Motor neuron (in vitro differentiated cells): Measurements from ENCODE around the gene GRIK4. TPM values are rescaled to one million over a fixed set of nuclear protein-coding genes. Genes with fewer than 3 reads are reported as not detected.
A peak's percentile ranks its signal among the peaks of the same experiment; 100 is the strongest.

Experiments used
- ATAC-seq, 8 experiments: fragments of 200-7000 bp; cut with Tn5 transposase; replicated peaks in 6 of 8; 2 replicates each; pipeline ENCODE4 v1.8.0; 2021; ENCODE audit warnings: mild to moderate bottlenecking in 8 of 8, moderate library complexity in 8 of 8
- H3K27ac ChIP-seq, 2 donors: fragments of 250-450 bp; sonication (Bioruptor Pico); 2 replicates each; pipeline ENCODE4 v1.9.0; 2021; ENCODE audit warnings: antibody characterized with exemption in 2 of 2, mild to moderate bottlenecking in 2 of 2, moderate library complexity in 1 of 2
- H3K4me1 ChIP-seq, 2 donors: fragments of 250-450 bp; sonication (Bioruptor Pico); replicated peaks in 1 of 2; 2 replicates each; pipeline ENCODE4 v1.6.1; 2021; ENCODE audit warnings: antibody characterized with exemption in 2 of 2, mild to moderate bottlenecking in 2 of 2, moderate library complexity in 1 of 2
- H3K4me3 ChIP-seq, 5 donors: fragments of 250-450 bp; sonication (Bioruptor Pico); 2 replicates each; pipeline ENCODE4 v1.9.0; 2021; ENCODE audit warnings: antibody characterized with exemption in 5 of 5, mild to moderate bottlenecking in 5 of 5, moderate library complexity in 4 of 5
- WGBS, 10 experiments: fragments of 450-650 bp; shearing (Covaris generic); methylation state at CpG; one replicate each; pipeline ENCODE4 v1.0.0; 2022; 5-methylcytosine and 5-hydroxymethylcytosine counted together
- in situ Hi-C, 9 experiments: fragments of 400-800 bp; cut with MboI; loops; one replicate each; pipeline ENCODE4 v1.15.0; 2021; ENCODE audit warnings: low sequenced_read_pairs in 9 of 9, low pct_unique_long_range_greater_than_20kb in 2 of 9; ENCODE audit not compliant: unreplicated experiment in 9 of 9
- total RNA-seq, 8 experiments: library from RNA; unstranded; fragments of 300-600 nt; gene quantifications; 2 replicates each; pipeline versions ENCODE4 v1.2.3 to v1.2.4, GENCODE V29; 2022

The GRIK4 gene
- total RNA-seq, 8 experiments from 2014 or later = 0.75 to 11.1 (median 1.7) TPM

DNA sequence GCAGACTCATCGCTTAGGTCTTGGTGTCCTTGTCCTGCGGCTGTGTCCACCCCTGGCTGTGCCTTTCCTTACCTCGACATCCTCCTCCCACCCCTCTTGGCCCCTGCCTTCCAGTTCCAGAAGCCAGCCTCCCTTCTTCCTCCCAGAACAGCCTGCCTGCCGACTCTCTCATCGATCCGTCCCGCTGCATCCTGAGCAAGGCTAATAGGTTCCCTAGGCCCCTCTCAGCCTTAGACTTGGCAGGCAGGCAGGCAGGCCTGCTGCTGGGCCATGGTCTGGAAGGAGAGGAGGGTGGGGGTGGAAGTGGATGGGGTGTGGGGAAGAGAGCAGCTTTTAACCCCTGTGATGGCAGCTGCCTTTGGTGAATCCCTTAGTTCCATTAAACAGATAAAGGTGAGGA lies 315.6 kb downstream of the GRIK4 start:
- ATAC-seq = peak in 2 of 8 experiments; percentile 24 to 42
- no peak overlapping the region for H3K27ac ChIP-seq
- peaks cover 4 to 8% of the 10 kb centered on the region in 2 donors for H3K4me1 ChIP-seq
- 60 to 80% (median 80%) methylated on average over 1 of the region's 7 CpGs; no CpG with 5 or more reads in 7 of the 10 experiments for WGBS, 10 experiments
- no peak overlapping the region for H3K4me3 ChIP-seq
- in situ Hi-C loops = no loop called here

DNA sequence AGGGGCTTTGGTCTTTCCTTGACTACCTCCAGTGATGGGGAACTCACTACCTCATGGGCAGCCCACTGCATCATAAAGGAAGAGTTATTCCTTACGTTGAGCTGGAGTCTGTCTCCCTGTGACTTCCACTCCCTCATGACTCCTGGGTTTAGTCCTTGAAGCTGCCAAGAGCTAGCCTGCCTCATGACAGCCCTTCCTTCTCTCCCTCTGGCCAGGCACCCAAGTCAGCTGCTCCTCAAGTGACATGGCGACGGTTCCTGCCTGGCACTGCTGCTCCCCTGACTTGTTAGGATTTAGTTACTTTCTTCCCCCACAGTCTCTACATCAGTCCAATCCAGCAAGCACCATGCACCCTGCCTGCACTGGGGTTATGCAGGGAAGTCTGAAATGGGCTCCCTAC lies 316.3 kb downstream of the GRIK4 start:
- Histone ChIP-seq H3K27ac (no peak overlapping the region), H3K4me1 (peaks cover 10 to 14% of the 10 kb centered on the region in 2 donors), H3K4me3 (no peak overlapping the region)
- in situ Hi-C loops = no loop called here
- ATAC-seq = no peak
- WGBS, 10 experiments = 20 to 92% (median 86%) methylated on average over 1 to 3 of the region's 3 CpGs; no CpG with 5 or more reads in 3 of the 10 experiments

DNA sequence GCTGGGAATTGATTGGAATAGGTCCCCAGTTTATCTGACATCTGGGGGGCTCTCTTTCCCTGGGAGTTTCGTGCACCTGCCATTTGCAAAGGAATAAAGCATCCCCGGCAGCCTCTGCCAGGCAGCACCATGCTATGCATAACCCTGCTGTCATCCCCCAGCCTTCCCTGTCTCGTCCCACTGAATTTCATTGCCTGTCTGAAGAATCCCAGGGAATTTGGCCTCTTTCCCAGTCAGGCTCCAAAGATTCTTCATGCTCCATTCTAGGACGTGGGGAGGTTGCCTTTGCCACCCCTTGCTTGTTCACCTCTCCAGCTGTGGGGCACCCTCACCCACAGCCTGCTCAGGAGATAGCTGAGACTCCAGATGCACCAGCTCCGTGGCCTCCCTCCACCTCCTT lies 317.3 kb downstream of the GRIK4 start:
- ATAC-seq = no peak
- peaks cover 19 to 24% of the 10 kb centered on the region in 2 donors for H3K4me1 ChIP-seq
- no peak overlapping the region for H3K4me3 ChIP-seq
- in situ Hi-C loops = no loop called here
- 0 to 53% (median 29%) methylated on average over 1 to 3 of the region's 5 CpGs; no CpG with 5 or more reads in 2 of the 10 experiments for WGBS, 10 experiments
- H3K27ac ChIP-seq = no peak overlapping the region

DNA sequence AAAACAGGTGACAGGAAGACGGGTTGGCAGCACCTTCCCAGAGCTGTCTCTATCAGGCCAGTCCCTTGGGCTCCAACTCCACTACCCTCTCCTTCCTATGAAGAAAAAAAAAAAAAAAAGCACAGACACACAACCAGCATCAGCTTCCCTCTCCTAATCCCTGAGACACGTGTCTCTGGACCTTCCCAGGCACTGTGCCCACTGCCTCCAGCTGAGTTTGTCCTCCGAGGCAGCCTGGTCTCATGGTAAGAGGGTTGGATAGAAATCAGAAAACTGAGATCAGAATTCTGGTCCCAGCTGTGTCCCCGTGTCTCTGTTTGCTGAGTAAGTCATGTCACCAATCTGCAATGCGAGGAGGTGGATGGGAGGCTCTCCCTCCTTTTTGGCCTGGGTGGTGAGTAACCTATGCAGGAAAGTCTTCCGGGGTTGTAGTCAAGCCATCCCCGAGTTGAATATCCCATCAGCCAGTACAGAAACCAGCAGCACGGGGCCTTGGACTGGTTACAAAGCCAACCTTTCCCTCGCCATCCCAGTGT lies 318.6 kb downstream of the GRIK4 start:
- Histone ChIP-seq H3K4me1 (peaks cover 32 to 37% of the 10 kb centered on the region in 2 donors), H3K4me3 (no peak overlapping the region), H3K27ac (no peak overlapping the region)
- WGBS, 10 experiments = 17 to 86% (median 75%) methylated on average over 1 to 6 of the region's 9 CpGs; no CpG with 5 or more reads in 3 of the 10 experiments
- in situ Hi-C loops = no loop called here
- ATAC-seq = peak in 3 of 8 experiments; percentile 69 to 76 (median 71)

DNA sequence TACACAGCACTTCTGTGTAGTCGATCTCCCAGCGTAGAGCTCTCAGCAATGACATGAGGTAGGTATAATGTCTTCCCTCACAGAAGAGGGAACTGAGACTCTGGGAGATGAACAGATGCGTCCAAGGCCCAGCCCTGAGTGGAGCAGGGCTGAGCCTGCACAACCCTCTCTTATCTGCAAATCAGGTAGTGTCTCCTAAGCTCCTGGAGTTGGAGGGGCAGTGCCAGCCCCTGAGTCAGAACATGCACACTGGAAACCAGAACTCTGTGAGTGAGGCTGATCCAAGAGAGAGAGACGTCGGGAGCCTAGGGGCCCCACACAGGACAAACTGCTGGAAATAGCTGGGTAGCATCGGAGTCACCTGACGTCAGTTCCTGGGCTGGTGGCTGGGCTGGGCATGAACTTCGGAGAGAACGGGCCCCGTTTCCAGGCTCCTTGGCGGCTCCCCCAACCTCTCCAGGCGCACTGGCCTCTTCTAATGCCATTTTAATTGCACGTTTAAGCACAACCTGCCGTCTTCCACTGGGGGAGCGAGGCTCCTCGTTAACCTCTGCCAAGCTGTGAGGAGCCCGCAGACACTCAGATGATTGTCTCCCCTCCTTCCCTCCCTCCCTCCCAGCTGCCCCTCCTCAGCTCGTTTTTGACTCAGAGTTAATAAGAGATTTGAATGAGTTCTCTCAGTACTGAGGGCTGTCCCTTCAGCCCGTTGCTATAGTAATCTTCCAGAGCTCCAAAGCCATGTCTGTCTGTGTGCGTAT lies 321.1 kb downstream of the GRIK4 start:
- H3K4me1 ChIP-seq = peaks cover 40 to 47% of the 10 kb centered on the region in 2 donors
- peak overlapping the region in 1 of 2 donors; percentile 3 for H3K27ac ChIP-seq
- no peak overlapping the region for H3K4me3 ChIP-seq
- peak in 7 of 8 experiments; percentile 11 to 83 (median 80) for ATAC-seq
- in situ Hi-C loops = no loop called here
- WGBS, 10 experiments = 0 to 100% (median 46%) methylated on average over 1 to 11 of the region's 20 CpGs; no CpG with 5 or more reads in 1 of the 10 experiments

DNA sequence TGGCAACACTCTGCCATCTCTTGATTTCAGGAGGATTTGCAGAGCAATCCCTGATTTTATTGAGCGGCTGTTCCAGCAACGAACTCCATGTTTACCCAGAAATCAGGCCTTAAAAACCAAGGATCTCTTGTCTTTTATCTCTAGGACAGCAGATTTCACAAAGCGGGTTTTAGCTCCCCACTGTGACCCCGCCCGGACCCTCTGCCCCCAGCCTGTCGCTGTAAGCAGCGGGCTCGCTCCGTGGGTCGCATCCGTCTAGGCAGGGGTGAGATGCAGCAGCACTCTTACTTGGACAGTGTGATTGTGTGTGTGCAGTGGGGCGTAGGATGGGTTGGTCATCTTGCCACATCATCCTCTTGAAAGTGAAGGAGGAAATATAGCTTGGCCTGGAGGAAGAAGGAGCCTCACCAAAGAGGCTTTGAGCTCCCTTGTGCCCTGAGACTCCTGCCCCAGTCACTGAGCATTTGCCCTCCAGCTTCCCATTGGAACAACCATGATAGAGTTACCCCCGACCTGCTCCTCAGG lies 323.2 kb downstream of the GRIK4 start:
- WGBS, 10 experiments = 17 to 100% (median 69%) methylated on average over 1 to 2 of the region's 13 CpGs; no CpG with 5 or more reads in 7 of the 10 experiments
- Histone ChIP-seq H3K4me3 (no peak overlapping the region), H3K27ac (no peak overlapping the region), H3K4me1 (peaks cover 38 to 45% of the 10 kb centered on the region in 2 donors)
- ATAC-seq = peak in 1 of 8 experiments; percentile 23
- in situ Hi-C loops = no loop called here

DNA sequence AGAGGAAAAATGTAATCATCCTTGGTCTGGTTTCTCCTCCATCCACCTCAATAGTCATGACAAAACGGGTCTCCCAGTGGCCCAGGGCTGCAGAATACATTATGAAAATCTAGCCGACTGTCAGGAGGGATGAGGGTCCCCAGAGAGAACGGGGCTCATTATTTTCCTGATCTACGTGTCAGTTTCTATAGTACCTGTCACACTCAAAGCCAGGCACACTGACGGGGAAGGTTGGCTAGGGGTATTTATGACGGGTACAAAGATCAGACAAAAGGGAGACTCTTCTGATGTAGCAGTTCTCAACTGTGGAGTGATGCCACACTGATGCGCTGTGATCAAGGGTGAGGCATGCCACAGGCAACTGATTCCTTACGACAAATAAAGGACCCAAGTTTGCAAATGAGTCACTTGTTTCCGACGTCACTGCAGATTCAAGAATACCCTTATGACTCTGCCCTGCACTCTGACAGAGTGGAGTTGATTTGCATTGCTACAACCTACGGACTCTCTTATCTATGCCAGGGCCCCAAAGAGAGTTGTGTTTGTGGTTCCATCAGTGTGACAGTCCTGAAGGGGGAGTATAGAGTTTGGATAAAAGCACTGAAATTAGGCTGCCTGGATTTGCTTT lies 324.2 kb downstream of the GRIK4 start:
- H3K4me3 ChIP-seq = no peak overlapping the region
- ATAC-seq = peak; percentile 49 to 91 (median 68)
- in situ Hi-C loops = no loop called here
- WGBS, 10 experiments = 11 to 80% (median 48%) methylated on average over 1 to 7 of the region's 11 CpGs
- peaks cover 38 to 47% of the 10 kb centered on the region in 2 donors for H3K4me1 ChIP-seq
- no peak overlapping the region for H3K27ac ChIP-seq

DNA sequence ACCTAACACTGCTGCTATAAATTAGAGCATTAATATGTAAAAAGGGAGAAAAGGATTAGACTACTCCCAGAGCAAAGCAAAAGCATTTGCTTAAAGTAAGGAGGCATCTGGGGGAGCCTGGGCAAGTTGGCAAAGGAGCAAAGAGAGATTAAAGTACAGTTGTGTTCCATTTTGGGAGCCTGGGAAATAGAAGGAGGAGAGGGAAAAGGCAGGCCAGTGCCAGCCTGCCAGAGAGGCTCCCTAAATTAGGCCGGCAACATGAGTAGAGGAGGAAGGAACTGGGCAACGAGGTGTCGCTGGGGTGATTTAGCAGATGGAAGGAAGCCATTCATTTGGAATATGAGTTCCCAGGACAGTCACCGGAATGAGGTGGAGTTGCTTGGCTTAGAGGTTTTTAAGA lies 326.1 kb downstream of the GRIK4 start:
- Histone ChIP-seq H3K4me1 (peaks cover 31 to 41% of the 10 kb centered on the region in 2 donors), H3K27ac (no peak overlapping the region), H3K4me3 (no peak overlapping the region)
- in situ Hi-C loops = no loop called here
- ATAC-seq = no peak
- WGBS, 10 experiments = 0 to 100% (median 63%) methylated on average over 1 to 4 of the region's 4 CpGs; no CpG with 5 or more reads in 2 of the 10 experiments

DNA sequence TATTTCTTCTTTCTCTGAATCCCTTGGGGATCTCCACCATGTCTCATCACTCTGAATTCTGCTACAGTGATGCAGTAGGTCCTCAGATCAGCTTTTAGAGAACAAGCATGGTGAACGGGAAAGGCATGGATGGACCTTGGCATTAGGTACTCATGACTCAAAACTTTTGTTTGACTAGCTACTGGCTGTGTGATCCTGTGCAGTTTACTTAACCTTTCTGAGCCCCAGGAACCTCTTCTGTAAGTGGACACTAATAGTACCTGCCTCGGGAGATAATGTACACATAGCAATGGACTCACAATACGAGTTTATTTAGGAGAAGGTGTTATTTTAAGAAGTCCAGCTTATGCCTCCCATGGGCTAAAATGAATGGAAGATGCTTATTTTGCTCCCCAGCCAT lies 327.7 kb downstream of the GRIK4 start:
- no peak for ATAC-seq
- in situ Hi-C loops = no loop called here
- WGBS, 10 experiments = 30 to 90% (median 60%) methylated on average over 1 to 3 of the region's 3 CpGs; no CpG with 5 or more reads in 3 of the 10 experiments
- H3K27ac ChIP-seq = no peak overlapping the region
- H3K4me3 ChIP-seq = no peak overlapping the region
- peaks cover 17 to 27% of the 10 kb centered on the region in 2 donors for H3K4me1 ChIP-seq

DNA sequence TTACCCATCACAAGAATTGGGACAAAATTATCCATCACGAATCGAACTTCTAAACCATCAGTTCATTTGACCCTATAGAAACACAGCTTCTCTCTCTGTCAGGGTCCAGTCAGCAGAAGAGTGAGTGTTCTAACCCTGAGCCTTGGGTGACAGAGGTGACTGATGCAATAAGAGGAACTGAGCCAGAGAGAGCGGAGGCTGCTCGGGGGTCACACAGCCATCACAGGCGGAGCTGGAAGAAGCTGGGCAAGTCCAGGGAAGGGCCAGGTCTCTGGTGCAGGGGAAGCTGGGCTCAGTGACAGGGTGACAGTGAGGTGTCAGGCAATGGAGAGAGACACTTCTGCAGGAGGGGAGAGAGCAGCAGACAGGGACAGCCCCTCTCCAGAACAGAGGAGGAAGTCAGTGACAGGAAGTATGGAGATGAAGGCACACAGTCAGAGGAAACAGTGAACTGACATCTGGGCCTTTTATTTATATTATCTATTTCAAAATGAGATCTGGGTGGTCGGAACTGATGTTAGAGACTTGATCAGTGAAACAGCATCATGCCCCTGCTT lies 328.4 kb downstream of the GRIK4 start:
- Histone ChIP-seq H3K4me1 (peaks cover 10 to 20% of the 10 kb centered on the region in 2 donors), H3K27ac (no peak overlapping the region), H3K4me3 (no peak overlapping the region)
- in situ Hi-C loops = no loop called here
- no peak for ATAC-seq
- 48 to 87% (median 80%) methylated on average over 2 to 6 of the region's 6 CpGs; no CpG with 5 or more reads in 1 of the 10 experiments for WGBS, 10 experiments

DNA sequence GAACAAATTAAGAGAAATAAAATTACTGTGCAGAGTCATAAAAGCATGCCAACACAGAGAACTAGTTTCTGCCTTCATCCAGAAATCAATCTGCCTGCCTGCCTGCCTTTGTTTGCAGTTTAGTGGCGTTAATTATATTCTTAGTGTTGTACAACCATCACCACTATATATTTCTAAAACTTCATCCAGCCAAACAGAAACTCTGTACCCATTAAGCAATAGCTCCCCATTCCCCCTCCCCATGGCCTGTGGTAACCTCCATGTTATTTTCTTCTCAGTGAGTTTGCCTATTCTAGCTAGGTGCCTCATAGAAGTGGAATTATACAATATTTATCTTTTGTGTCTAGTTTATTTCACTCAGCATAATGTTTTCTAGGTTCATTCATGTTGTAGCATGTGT lies 329.1 kb downstream of the GRIK4 start:
- ATAC-seq = no peak
- in situ Hi-C loops = no loop called here
- peaks cover 3 to 12% of the 10 kb centered on the region in 2 donors for H3K4me1 ChIP-seq
- H3K4me3 ChIP-seq = no peak overlapping the region
- WGBS, 10 experiments = 100% methylated on average over 1 of the region's 1 CpG; no CpG with 5 or more reads in 6 of the 10 experiments
- no peak overlapping the region for H3K27ac ChIP-seq

DNA sequence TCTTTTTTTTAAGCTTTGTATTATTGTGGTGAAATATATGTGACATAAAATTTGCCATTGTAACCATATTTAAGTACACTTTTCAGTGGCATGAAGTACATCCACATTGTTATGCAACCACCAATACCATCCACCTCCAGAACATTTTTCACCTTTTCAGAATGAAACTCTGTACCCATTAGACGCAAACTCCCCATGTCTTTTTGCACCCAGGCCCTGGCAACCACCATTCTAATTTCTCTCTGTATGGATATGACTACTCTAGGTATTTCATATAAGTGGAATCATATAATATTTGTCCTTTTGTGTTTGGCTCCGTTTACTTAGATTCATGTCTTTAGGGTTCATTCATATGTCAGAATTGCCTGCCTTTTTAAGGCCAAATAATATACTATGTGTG lies 329.5 kb downstream of the GRIK4 start:
- Histone ChIP-seq H3K4me1 (peaks cover 0 to 8% of the 10 kb centered on the region in 2 donors), H3K4me3 (no peak overlapping the region), H3K27ac (no peak overlapping the region)
- 20 to 100% (median 59%) methylated on average over 1 to 2 of the region's 2 CpGs; no CpG with 5 or more reads in 2 of the 10 experiments for WGBS, 10 experiments
- in situ Hi-C loops = no loop called here
- ATAC-seq = no peak

DNA sequence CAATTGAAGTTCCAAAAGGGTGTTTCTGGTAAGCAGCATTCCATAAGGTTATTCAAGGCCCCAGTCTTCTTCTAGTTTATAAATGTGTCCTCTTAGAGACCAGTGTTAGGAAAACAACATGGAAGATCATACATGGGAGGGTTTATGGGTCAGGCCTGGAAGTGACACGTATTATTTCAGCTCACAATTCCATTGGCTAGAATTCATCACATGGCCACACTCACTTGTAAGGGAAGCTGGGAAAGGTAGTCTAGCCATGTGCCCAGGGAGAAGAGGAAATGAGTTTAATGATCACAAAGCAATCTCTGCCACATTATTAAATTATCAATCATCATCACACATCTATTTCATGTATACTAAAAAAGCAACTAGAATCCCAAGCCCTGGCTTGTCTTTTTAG lies 330.6 kb downstream of the GRIK4 start:
- in situ Hi-C loops = no loop called here
- no peak for ATAC-seq
- WGBS, 10 experiments = 50 to 100% (median 100%) methylated on average over 1 of the region's 1 CpG; no CpG with 5 or more reads in 5 of the 10 experiments

More for the DNA sequence above, 330.6 kb downstream of the GRIK4 start:
- Histone ChIP-seq H3K4me1 (peaks cover 0 to 7% of the 10 kb centered on the region in 2 donors), H3K27ac (no peak overlapping the region), H3K4me3 (no peak overlapping the region)
